Urothelium cell line (cell line): ENCODE data around the gene SYT1.

Experiments used
- DNase-seq: peaks from one replicate; pipeline ENCODE4 v3.0.0; 2011; ENCODE audit warnings: low spot score, mixed read lengths
- FAIRE-seq: peaks from 2 replicates; lab custom pipeline; 2011; peaks lifted over from hg19 to GRCh38; lab: Jason Lieb, UNC

The SYT1 gene

GRCh38 chr12:78888568-78888967 lies 24.0 kb downstream of the SYT1 start:
- DNase-seq = no peak
- no peak for FAIRE-seq

GRCh38 chr12:78891646-78892353 lies 27.2 kb downstream of the SYT1 start:
- no peak for DNase-seq
- no peak for FAIRE-seq

GRCh38 chr12:78898416-78898815 lies 33.8 kb downstream of the SYT1 start:
- no peak for DNase-seq
- no peak for FAIRE-seq

- DNase-seq (peak; percentile 5), FAIRE-seq (no peak)
Observed at GRCh38 chr12:78914859-78915331, 50.3 kb downstream of the SYT1 start.

- peak; percentile 33 for DNase-seq
Observed at GRCh38 chr12:78916845-78917480, 52.4 kb downstream of the SYT1 start.

GRCh38 chr12:78917513-78917912 lies 52.9 kb downstream of the SYT1 start:
- FAIRE-seq (no peak), DNase-seq (no peak)

More at GRCh38 chr12:78916845-78917480, 52.4 kb downstream of the SYT1 start:
- FAIRE-seq = no peak

GRCh38 chr12:78918268-78918667 lies 53.7 kb downstream of the SYT1 start:
- FAIRE-seq (no peak), DNase-seq (no peak)

- DNase-seq (peak; percentile 25), FAIRE-seq (no peak)
Observed at GRCh38 chr12:78928200-78929074, 63.9 kb downstream of the SYT1 start.

- DNase-seq (no peak), FAIRE-seq (no peak)
Observed at GRCh38 chr12:78929075-78929418, 64.5 kb downstream of the SYT1 start.

- DNase-seq = no peak
- FAIRE-seq = no peak
Observed at GRCh38 chr12:78931466-78931990, 67.0 kb downstream of the SYT1 start.

GRCh38 chr12:78933014-78933413 lies 68.4 kb downstream of the SYT1 start:
- no peak for FAIRE-seq
- DNase-seq = no peak

- DNase-seq (no peak), FAIRE-seq (no peak)
Observed at GRCh38 chr12:78938341-78939084, 73.9 kb downstream of the SYT1 start.

- no peak for DNase-seq
- no peak for FAIRE-seq
Observed at GRCh38 chr12:78949532-78949931, 85.0 kb downstream of the SYT1 start.

GRCh38 chr12:78951803-78952551 lies 87.4 kb downstream of the SYT1 start:
- peak; percentile 2 for DNase-seq
- FAIRE-seq = no peak

GRCh38 chr12:78952552-78952929 lies 88.0 kb downstream of the SYT1 start:
- FAIRE-seq (no peak), DNase-seq (no peak)

GRCh38 chr12:78958941-78959340 lies 94.4 kb downstream of the SYT1 start:
- FAIRE-seq (no peak), DNase-seq (no peak)

GRCh38 chr12:78959556-78959955 lies 95.0 kb downstream of the SYT1 start:
- DNase-seq = no peak
- no peak for FAIRE-seq

GRCh38 chr12:78961171-78961570 lies 96.6 kb downstream of the SYT1 start:
- DNase-seq = no peak
- FAIRE-seq = no peak

- DNase-seq = peak; percentile 5
- FAIRE-seq = no peak
Observed at GRCh38 chr12:78963439-78964227, 99.1 kb downstream of the SYT1 start.
